Mucosa of rectum (tissue), 2 donors: ENCODE data around the gene HOXA4.

ENCODE experiments used
- H3K27ac ChIP-seq, 2 donors: one replicate each; pipeline ENCODE4 v1.7.0; 2013; ENCODE audit warnings: inconsistent platforms in 2 of 2, low read depth in 2 of 2, low read length in 2 of 2
- H3K27me3 ChIP-seq, 2 donors: one replicate each; pipeline ENCODE4 v1.7.0; 2013; ENCODE audit warnings: low read length in 2 of 2; ENCODE audit not compliant: control insufficient read depth in 2 of 2, insufficient read depth in 2 of 2
- H3K36me3 ChIP-seq, 2 donors: one replicate each; pipeline ENCODE4 v1.7.0; 2013; ENCODE audit warnings: low read length in 2 of 2; ENCODE audit not compliant: control insufficient read depth in 2 of 2, insufficient read depth in 2 of 2
- H3K4me1 ChIP-seq, 2 donors: one replicate each; pipeline ENCODE4 v1.7.0; 2013; ENCODE audit warnings: low read length in 2 of 2, mild to moderate bottlenecking in 1 of 2; ENCODE audit not compliant: control insufficient read depth in 2 of 2, insufficient read depth in 2 of 2
- H3K4me3 ChIP-seq, 2 donors: one replicate each; pipeline ENCODE4 v1.7.0; 2013; ENCODE audit warnings: low read length in 2 of 2
- H3K9ac ChIP-seq, 2 donors: one replicate each; pipeline ENCODE4 v1.7.0; 2013; ENCODE audit warnings: low read length in 2 of 2, low read depth in 1 of 2, mild to moderate bottlenecking in 1 of 2
- H3K9me3 ChIP-seq, 2 donors: one replicate each; pipeline ENCODE4 v1.7.0; 2013; ENCODE audit warnings: low read length in 2 of 2; ENCODE audit not compliant: control insufficient read depth in 2 of 2
- donor health status: healthy.
- donor health status: Normal muscosa, but diverticular disease.

HOXA4 gene

DNA sequence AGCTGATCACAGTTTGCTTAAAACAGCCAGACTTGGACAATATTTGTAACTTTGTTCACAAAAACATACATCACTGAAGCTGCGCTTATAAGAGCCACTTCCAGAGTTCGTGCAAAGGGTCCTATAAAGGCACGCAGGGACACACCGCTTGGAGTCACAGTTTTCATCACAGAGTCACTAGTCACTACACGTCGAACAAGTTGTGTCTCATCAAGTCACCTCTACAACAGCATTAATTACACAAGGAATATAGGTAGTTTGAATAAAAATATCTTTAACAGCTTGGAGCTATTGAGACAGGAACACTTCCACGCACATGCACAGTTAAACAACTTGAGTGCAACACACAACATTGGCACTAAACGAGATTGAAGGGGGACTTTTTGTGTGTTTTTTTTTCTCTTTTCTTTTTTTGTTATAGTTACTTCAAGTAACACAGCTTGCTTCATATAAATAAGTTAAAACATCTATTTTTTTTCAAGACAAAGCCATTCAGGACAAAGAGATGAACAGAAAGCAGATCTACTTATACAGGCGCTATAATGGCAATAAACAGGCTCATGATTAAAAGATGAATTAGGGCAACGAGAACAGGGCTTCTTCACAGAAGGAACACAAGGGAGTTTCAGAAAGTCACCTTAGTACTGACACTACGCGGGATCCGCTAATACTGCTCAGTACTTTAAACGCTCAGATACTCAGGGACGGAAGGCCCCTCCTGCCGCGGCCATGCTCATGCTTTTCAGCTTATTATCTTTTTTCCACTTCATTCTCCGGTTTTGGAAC lies 10.8 kb upstream of the HOXA4 start:
- Histone ChIP-seq H3K27me3 (no peaks in the 10 kb centered on the region), H3K4me3 (peak overlapping the region; percentile 78 to 79), H3K4me1 (peaks cover 24 to 60% of the 10 kb centered on the region in 2 donors), H3K27ac (peak overlapping the region; percentile 93 to 99), H3K36me3 (peaks cover 5 to 7% of the 10 kb centered on the region in 2 donors), H3K9ac (peak overlapping the region; percentile 85 to 86), H3K9me3 (no peaks in the 10 kb centered on the region)

DNA sequence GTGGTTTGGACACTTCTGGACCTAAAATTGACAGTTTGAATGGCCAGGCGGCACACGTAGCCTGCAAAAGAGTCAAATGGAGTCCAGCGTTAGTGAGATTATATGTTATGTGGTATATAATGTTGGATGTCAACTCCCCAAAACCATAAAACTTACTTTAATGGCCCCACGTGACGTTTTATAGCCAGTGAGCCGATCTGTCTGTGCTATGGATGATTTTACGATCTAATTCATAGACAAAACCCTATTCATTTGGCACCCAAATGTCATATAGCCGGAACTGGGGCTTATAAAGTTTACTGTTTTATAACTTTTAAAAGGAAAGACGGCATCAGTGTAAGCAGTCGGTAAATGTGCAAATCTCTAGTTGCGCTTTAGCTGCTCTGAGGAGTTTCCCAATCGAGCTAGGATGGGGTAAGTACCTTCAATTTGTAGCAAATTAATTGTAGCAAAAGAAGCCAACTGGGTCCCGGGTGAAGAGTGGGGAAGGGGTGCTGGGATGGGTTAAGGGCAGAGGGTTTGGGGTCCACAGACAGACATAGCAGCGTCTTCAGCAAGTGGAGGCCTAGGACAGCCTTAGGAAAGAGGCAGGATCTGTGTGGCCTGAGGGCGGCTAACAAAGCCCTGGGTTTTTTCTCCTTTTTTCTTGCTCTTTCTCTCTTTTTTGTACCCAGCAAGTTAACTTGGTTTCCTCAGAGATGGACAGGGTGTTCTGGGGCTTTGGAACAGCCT lies 9.7 kb upstream of the HOXA4 start:
- peaks cover 26 to 59% of the 10 kb centered on the region in 2 donors for H3K4me1 ChIP-seq
- no peaks in the 10 kb centered on the region for H3K27me3 ChIP-seq
- peak overlapping the region; percentile 79 to 80 for H3K27ac ChIP-seq
- H3K36me3 ChIP-seq: peaks cover 3 to 5% of the 10 kb centered on the region in 2 donors
- H3K9me3 ChIP-seq: no peaks in the 10 kb centered on the region
- peak overlapping the region; percentile 75 to 78 for H3K4me3 ChIP-seq
- peak overlapping the region; percentile 61 to 86 for H3K9ac ChIP-seq

DNA sequence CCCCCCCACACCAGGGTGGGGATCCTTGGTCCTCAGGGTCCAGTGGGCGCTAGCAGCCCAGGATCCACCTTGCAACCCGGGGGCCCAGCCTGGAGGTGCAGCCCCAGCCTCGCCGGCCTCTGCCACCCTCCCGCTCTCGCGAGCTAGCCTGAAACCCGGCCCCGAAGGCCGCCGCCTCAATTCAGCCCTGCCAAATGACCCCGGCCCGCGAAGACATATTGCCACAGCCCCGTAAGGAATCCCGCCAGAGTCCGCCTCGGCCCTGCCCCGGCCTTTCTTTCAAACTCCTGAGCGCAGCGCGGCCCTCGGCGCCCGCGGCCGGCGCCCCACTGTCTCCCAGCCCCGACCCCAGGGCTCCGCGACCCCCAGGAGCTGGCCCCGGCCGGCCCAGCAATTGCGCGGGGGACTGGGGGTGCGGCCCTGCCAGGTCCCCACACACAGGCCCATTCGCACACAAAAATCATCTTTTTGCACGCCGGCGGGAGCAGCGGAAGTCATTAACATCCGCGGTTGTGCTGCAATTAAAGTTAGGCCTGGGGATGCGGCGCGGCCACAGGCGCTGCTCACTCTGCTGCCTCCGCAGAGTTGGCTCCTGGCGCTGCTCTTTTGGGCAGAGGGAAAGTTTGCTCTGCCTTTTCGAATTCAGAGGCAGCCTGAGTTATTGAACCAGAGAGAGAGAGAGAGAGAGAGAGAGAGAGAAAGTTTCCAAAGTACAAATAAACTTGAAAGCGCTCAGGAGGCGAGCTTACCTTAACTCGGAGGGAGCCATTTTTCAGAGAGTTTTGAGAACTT lies 9.0 kb upstream of the HOXA4 start:
- H3K27me3 ChIP-seq: no peaks in the 10 kb centered on the region
- H3K9ac ChIP-seq: peak overlapping the region; percentile 61 to 86
- peaks cover 28 to 58% of the 10 kb centered on the region in 2 donors for H3K4me1 ChIP-seq
- H3K27ac ChIP-seq: peak overlapping the region; percentile 79 to 80
- H3K9me3 ChIP-seq: no peaks in the 10 kb centered on the region
- peaks cover 0 to 3% of the 10 kb centered on the region in 2 donors for H3K36me3 ChIP-seq
- H3K4me3 ChIP-seq: peak overlapping the region; percentile 75 to 78

GRCh38 chr7:27138985-27139333 lies 8.4 kb upstream of the HOXA4 start:
- peaks cover 32 to 58% of the 10 kb centered on the region in 2 donors for H3K4me1 ChIP-seq
- H3K4me3 ChIP-seq: peak overlapping the region; percentile 75 to 78
- peak overlapping the region; percentile 43 to 86 for H3K9ac ChIP-seq
- H3K9me3 ChIP-seq: no peaks in the 10 kb centered on the region
- no peaks in the 10 kb centered on the region for H3K27me3 ChIP-seq
- H3K27ac ChIP-seq: peak overlapping the region; percentile 79 to 80
- no peaks in the 10 kb centered on the region for H3K36me3 ChIP-seq

DNA sequence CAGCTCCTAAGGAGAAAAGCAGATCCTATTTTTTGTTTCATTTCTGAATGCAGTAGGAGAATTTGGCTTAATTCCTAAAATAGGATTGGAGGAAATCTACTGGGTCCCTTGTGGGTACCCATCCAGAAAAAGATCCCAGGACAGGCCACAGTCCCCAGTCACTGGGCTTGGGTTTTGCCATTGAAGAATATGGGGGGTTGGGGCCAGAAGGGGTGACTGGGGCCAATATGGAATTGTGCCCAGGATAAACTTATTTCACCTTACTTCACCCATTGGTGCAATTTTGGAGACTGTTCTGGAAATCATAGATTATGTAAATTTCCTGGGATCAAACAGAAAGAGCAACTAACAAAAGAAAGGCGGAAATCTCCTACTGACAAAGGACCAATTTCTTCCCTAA lies 7.9 kb upstream of the HOXA4 start:
- Histone ChIP-seq H3K9me3 (no peaks in the 10 kb centered on the region), H3K27me3 (no peaks in the 10 kb centered on the region), H3K9ac (peak overlapping the region; percentile 43 to 86), H3K4me3 (peak overlapping the region; percentile 75 to 78), H3K27ac (peak overlapping the region; percentile 79 to 80), H3K36me3 (no peaks in the 10 kb centered on the region), H3K4me1 (peaks cover 36 to 60% of the 10 kb centered on the region in 2 donors)

GRCh38 chr7:27137640-27138315 lies 7.2 kb upstream of the HOXA4 start:
- no peaks in the 10 kb centered on the region for H3K27me3 ChIP-seq
- H3K27ac ChIP-seq: peak overlapping the region; percentile 79 to 80
- H3K9ac ChIP-seq: peak overlapping the region; percentile 15 to 86
- H3K4me1 ChIP-seq: peaks cover 41 to 60% of the 10 kb centered on the region in 2 donors
- H3K36me3 ChIP-seq: no peaks in the 10 kb centered on the region
- H3K9me3 ChIP-seq: no peaks in the 10 kb centered on the region
- peak overlapping the region; percentile 33 to 78 for H3K4me3 ChIP-seq

- Histone ChIP-seq H3K36me3 (no peaks in the 10 kb centered on the region), H3K9ac (peak overlapping the region; percentile 16 to 47), H3K27ac (peak overlapping the region; percentile 23 to 64), H3K9me3 (no peaks in the 10 kb centered on the region), H3K4me3 (peak overlapping the region in 1 of 2 donors; percentile 32), H3K27me3 (no peaks in the 10 kb centered on the region), H3K4me1 (peaks cover 52 to 63% of the 10 kb centered on the region in 2 donors)
Measured at GRCh38 chr7:27134392-27134791, 3.8 kb upstream of the HOXA4 start.

GRCh38 chr7:27133409-27134231 lies 3.1 kb upstream of the HOXA4 start:
- Histone ChIP-seq H3K4me1 (peaks cover 59 to 70% of the 10 kb centered on the region in 2 donors), H3K36me3 (peaks cover 0 to 3% of the 10 kb centered on the region in 2 donors), H3K9me3 (no peaks in the 10 kb centered on the region), H3K9ac (peak overlapping the region in 1 of 2 donors; percentile 17), H3K27me3 (no peaks in the 10 kb centered on the region), H3K4me3 (peak overlapping the region; percentile 24 to 32), H3K27ac (peak overlapping the region; percentile 23 to 64)

DNA sequence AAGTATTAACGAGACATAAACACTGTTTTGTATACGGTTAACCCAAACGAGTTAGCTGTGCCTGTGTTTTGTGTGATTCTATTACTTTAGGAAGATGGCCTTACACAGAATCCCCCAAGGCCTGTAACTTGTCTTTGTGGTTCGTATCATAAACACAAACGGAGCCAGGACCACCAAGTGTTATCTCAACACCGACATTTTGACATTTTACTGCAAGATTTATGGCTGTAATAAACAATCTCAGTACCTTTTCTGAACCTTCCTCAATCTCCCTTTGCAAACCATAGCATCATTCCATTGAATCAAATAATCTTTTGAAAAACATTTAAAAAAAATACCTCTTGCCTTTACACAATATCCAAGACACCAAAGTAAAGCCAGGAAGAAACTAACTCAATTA lies 2.4 kb upstream of the HOXA4 start:
- H3K27ac ChIP-seq: peak overlapping the region in 1 of 2 donors; percentile 64
- H3K4me1 ChIP-seq: peaks cover 65 to 68% of the 10 kb centered on the region in 2 donors

More for the DNA sequence above, 2.4 kb upstream of the HOXA4 start:
- Histone ChIP-seq H3K9me3 (no peaks in the 10 kb centered on the region), H3K4me3 (no peak overlapping the region), H3K36me3 (peaks cover 0 to 7% of the 10 kb centered on the region in 2 donors), H3K27me3 (no peaks in the 10 kb centered on the region), H3K9ac (no peak overlapping the region)
